Esophagus muscularis mucosa (tissue), 4 donors: ENCODE measurements around the gene SPATA6L. TPM values are rescaled to one million over a fixed set of nuclear protein-coding genes. Genes with fewer than 3 reads are reported as not detected.

ENCODE experiments used
- DNase-seq: peaks from one replicate; pipeline ENCODE4 v3.0.0-alpha.2; 2017; ENCODE audit errors: extremely low spot score
- H3K27ac ChIP-seq, 4 donors: fragments of 200-600 bp; sonication (generic); replicated peaks in 1 of 4; 1 replicate in 3 of 4; 2 replicates in 1 of 4; pipeline ENCODE4 v1.5.1; 2016 to 2019; ENCODE audit warnings: mild to moderate bottlenecking in 1 of 4
- H3K27me3 ChIP-seq, 4 donors: fragments of 200-600 bp; sonication (generic); one replicate each; pipeline versions ENCODE4 v1.5.1 to v1.6.0; 2016 to 2019
- H3K36me3 ChIP-seq, 4 donors: fragments of 200-600 bp; sonication (generic); one replicate each; pipeline ENCODE4 v1.5.1; 2016 to 2019
- H3K4me1 ChIP-seq, 4 donors: fragments of 200-600 bp; sonication (generic); one replicate each; pipeline ENCODE4 v1.5.1; 2016 to 2019
- H3K4me3 ChIP-seq, 4 donors: fragments of 200-600 bp; sonication (generic); 1 replicate in 2 of 4; 2 replicates in 2 of 4; pipeline ENCODE4 v1.5.1; 2016 to 2019; ENCODE audit warnings: mild to moderate bottlenecking in 4 of 4, moderate library complexity in 1 of 4
- H3K9me3 ChIP-seq, 4 donors: fragments of 200-600 bp; sonication (generic); 1 replicate in 3 of 4; 2 replicates in 1 of 4; pipeline ENCODE4 v1.5.1; 2016 to 2019
- CTCF ChIP-seq, 3 experiments: fragments of 200-600 bp in 2 of 3; fragments of 450-650 bp in 1 of 3; sonication (generic) in 2 of 3; IDR thresholded peaks; one replicate each; pipeline ENCODE4 v1.5.1; 2017 to 2019; ENCODE audit warnings: antibody characterized with exemption in 3 of 3, mild to moderate bottlenecking in 2 of 3, moderate library complexity in 1 of 3
- EP300 ChIP-seq: sonication (generic); formaldehyde crosslinking; IDR thresholded peaks from one replicate; pipeline ENCODE4 v1.6.1; 2017; ENCODE audit warnings: antibody characterized with exemption
- POLR2A ChIP-seq: fragments of 450-650 bp; IDR thresholded peaks from one replicate; pipeline ENCODE4 v1.6.1; 2017; ENCODE audit warnings: antibody characterized with exemption, moderate library complexity, mild to moderate bottlenecking, low read depth
- POLR2AphosphoS5 ChIP-seq, 2 donors: sonication (generic); formaldehyde crosslinking; IDR thresholded peaks; one replicate each; pipeline ENCODE4 v1.6.1; 2017; ENCODE audit warnings: antibody characterized with exemption in 2 of 2
- WGBS: methylation state at CpG from one replicate; pipeline ENCODE4 v1.1.5; 2018; 5-methylcytosine and 5-hydroxymethylcytosine counted together
- intact Hi-C: fragments of 100-400 bp; cut with DNase I; formaldehyde crosslinking; loops from one replicate; pipeline ENCODE4 v1.15.1; 2023
- total RNA-seq, 4 donors: library from RNA; depleted of rRNA; stranded (reverse); fragments of >200 nt; gene quantifications; one replicate each; pipeline versions ENCODE4 v1.1.0 to v1.2.1, GENCODE V29; 2016

The SPATA6L gene
- total RNA-seq, 4 donors from 2014 or later: 0.23 to 1.7 (median 1.1) TPM

GRCh38 chr9:4638968-4639367, 27.3 kb downstream of the SPATA6L start:
- H3K27me3 ChIP-seq: no peaks in the 10 kb centered on the region
- DNase-seq: no peak
- WGBS: 78% methylated on average over 3 of the region's 3 CpGs
- intact Hi-C loops: loop anchor here (10.0 kb wide), 1 partner anchor 324 kb away; no protein-coding TSS in a partner anchor
- no peak overlapping the region for H3K27ac ChIP-seq
- no peak for TF ChIP-seq EP300
- TF ChIP-seq POLR2AphosphoS5 (IDR thresholded peaks at IDR 0.05): no peak
- no peak for TF ChIP-seq CTCF (IDR thresholded peaks at IDR 0.05)
- no peak for TF ChIP-seq POLR2A
- H3K36me3 ChIP-seq: no peaks in the 10 kb centered on the region
- H3K9me3 ChIP-seq: no peaks in the 10 kb centered on the region
- no peak overlapping the region for H3K4me3 ChIP-seq
- peaks cover 0 to 7% (median 6%) of the 10 kb centered on the region in 4 donors for H3K4me1 ChIP-seq

GRCh38 chr9:4630836-4631235, 35.4 kb downstream of the SPATA6L start:
- H3K4me3 ChIP-seq: no peak overlapping the region
- no peak overlapping the region for H3K27ac ChIP-seq
- no peaks in the 10 kb centered on the region for H3K27me3 ChIP-seq
- TF ChIP-seq POLR2AphosphoS5 (IDR thresholded peaks at IDR 0.05): no peak
- 59% methylated on average over 2 of the region's 2 CpGs for WGBS
- H3K9me3 ChIP-seq: no peaks in the 10 kb centered on the region
- no peaks in the 10 kb centered on the region for H3K4me1 ChIP-seq
- DNase-seq: no peak
- intact Hi-C loops: loop anchor here (10.0 kb wide), 1 partner anchor 316 kb away; no protein-coding TSS in a partner anchor
- no peaks in the 10 kb centered on the region for H3K36me3 ChIP-seq

DNA sequence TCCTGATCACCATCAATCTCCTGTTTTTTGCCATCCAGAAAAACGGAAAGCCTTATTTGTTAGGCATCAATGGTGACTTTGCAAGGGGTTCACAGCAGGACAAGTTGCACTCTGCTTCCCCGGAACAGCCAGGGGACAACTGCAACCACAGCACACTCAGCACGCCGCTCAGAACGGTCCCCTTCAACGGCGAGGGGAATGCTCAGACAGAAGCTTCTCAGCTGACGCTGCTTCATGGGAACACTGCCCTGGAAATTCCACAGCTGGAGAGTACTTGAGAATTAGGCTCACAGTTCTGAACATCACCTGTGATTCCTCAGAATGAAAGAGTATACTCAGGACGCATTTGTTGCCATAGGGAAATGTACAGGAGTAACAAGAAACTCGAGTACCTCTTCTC, 44.3 kb downstream of the SPATA6L start:
- no peak for DNase-seq
- Histone ChIP-seq H3K36me3 (peaks cover 0 to 3% (median 0%) of the 10 kb centered on the region in 4 donors), H3K27ac (no peak overlapping the region), H3K4me1 (no peaks in the 10 kb centered on the region), H3K27me3 (no peaks in the 10 kb centered on the region), H3K9me3 (no peaks in the 10 kb centered on the region), H3K4me3 (no peak overlapping the region)
- intact Hi-C loops: no loop called here
- WGBS: 87% methylated on average over 10 of the region's 10 CpGs
- TF ChIP-seq POLR2A (no peak), POLR2AphosphoS5 (IDR thresholded peaks at IDR 0.05) (no peak), EP300 (no peak), CTCF (IDR thresholded peaks at IDR 0.05) (no peak)

GRCh38 chr9:4620881-4621555, 45.3 kb downstream of the SPATA6L start:
- no peak overlapping the region for H3K4me3 ChIP-seq
- no peak for TF ChIP-seq EP300
- no peak for TF ChIP-seq POLR2AphosphoS5 (IDR thresholded peaks at IDR 0.05)
- TF ChIP-seq POLR2A: no peak
- no peak for TF ChIP-seq CTCF (IDR thresholded peaks at IDR 0.05)
- peaks cover 0 to 3% (median 0%) of the 10 kb centered on the region in 4 donors for H3K36me3 ChIP-seq
- intact Hi-C loops: no loop called here
- no peaks in the 10 kb centered on the region for H3K4me1 ChIP-seq
- H3K9me3 ChIP-seq: no peaks in the 10 kb centered on the region
- WGBS: 73% methylated on average over 2 of the region's 2 CpGs
- H3K27ac ChIP-seq: no peak overlapping the region
- no peak for DNase-seq
- H3K27me3 ChIP-seq: no peaks in the 10 kb centered on the region

DNA sequence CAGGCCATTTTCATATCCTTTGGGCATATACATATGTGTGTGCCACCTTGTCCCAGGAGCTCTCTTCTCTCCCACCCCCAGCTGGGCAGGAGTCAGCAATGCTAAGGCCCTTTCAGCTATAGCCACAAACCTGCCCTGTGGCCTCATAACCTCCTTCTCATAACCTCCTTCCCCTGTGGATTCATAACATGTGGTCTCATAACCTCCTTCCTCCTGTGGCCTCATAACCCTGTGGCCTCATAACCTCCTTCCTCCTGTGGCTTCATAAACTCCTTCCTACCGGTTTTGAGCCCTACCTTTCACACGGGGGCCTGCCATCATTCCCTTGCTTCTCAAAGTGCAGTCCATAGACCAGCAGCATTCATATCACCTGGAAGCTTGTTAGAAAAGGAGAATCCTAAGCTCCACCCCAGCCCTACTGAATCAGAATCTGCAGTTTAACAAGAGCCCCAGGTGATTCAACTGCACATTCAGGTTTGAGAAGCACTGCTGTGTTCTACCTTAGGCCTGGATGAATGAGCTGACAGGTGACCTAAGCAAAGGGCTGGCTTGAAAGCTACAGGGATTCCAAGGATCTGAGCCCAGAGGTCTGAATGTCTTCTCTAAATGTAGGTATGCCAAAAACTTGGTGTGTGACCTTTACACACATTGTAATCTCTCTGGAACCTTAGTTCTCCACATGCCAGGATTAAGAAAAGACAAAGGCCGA, 46.1 kb downstream of the SPATA6L start:
- 88% methylated on average over 3 of the region's 3 CpGs for WGBS
- H3K27me3 ChIP-seq: no peaks in the 10 kb centered on the region
- intact Hi-C loops: no loop called here

More for the DNA sequence above, 46.1 kb downstream of the SPATA6L start:
- no peak for TF ChIP-seq POLR2AphosphoS5 (IDR thresholded peaks at IDR 0.05)
- TF ChIP-seq CTCF (IDR thresholded peaks at IDR 0.05): no peak
- no peaks in the 10 kb centered on the region for H3K9me3 ChIP-seq
- H3K4me3 ChIP-seq: no peak overlapping the region
- DNase-seq: no peak
- H3K4me1 ChIP-seq: no peaks in the 10 kb centered on the region
- H3K36me3 ChIP-seq: peaks cover 0 to 1% (median 0%) of the 10 kb centered on the region in 4 donors
- H3K27ac ChIP-seq: no peak overlapping the region
